Measurements from ENCODE around the gene MRNIP.
"Not testable (repeated sequence)": the region's sequence is repeated elsewhere in the genome, so short reads cannot be mapped to it uniquely, and the experiment has no call there.

Gene MRNIP

GRCh38 chr5:179792612-179793467, 65.8 kb downstream of the MRNIP start:
- DNase-seq (ENCODE audit: low read depth, low spot score), result no peak

GRCh38 chr5:179791881-179792611, 66.6 kb downstream of the MRNIP start:
- DNase-seq (ENCODE audit: low read depth, low spot score), result no peak

- DNase-seq (ENCODE audit: low read depth, low spot score), result not testable (repeated sequence)
Measured at GRCh38 chr5:179789278-179789677, 69.3 kb downstream of the MRNIP start.

- no peak for DNase-seq (ENCODE audit: low read depth, low spot score)
Measured at GRCh38 chr5:179788193-179788854, 70.3 kb downstream of the MRNIP start.

Measured in activated naive CD8-positive, alpha-beta T cell treated with anti-CD3 and anti-CD28 coated beads, Interleukin-2, amount 50 U/mL, for 16 hours (primary cell).